HG03103 (cell line): ENCODE data around the gene ASPHD2.
"Not testable (repeated sequence)": the region's sequence is repeated elsewhere in the genome, so short reads cannot be mapped to it uniquely, and the experiment has no call there.

Experiments
- ATAC-seq: cut with Tn5 transposase; IDR thresholded peaks from one replicate; pipeline ENCODE4 v1.9.1; 2021; ENCODE audit warnings: low read depth; ENCODE audit not compliant: unreplicated experiment

ASPHD2 gene

GRCh38 chr22:26414347-26414746 lies 14.7 kb upstream of the ASPHD2 start:
- no peak for ATAC-seq

GRCh38 chr22:26416256-26416655 lies 12.8 kb upstream of the ASPHD2 start:
- no peak for ATAC-seq

GRCh38 chr22:26416670-26417276 lies 12.3 kb upstream of the ASPHD2 start:
- ATAC-seq, result no peak

GRCh38 chr22:26417406-26417805 lies 11.7 kb upstream of the ASPHD2 start:
- ATAC-seq, result no peak

GRCh38 chr22:26418620-26419019 lies 10.4 kb upstream of the ASPHD2 start:
- ATAC-seq, result no peak

GRCh38 chr22:26426924-26427323 lies 2.1 kb upstream of the ASPHD2 start:
- no peak for ATAC-seq

GRCh38 chr22:26429458-26430286 lies 612 bp downstream of the ASPHD2 start:
- ATAC-seq, result no peak

DNA sequence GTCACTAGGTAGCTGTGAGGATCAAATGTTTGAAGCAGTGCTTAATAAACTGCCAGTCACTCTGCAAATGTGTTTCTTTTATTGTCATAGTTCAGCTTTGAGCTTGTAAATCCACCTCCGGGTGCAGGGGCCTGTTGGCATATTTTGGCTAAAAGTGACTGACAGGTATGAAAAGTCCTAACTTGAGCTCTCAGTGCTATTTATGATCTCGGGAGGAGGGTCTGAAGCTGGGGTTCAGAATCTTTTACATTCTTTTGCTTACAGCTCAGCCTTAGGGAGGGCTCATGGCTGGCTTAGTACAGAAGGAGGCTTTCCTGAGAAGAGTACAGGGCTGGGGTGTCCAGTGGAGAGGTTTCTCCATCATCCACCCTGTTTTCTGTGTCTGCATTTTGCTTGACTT lies 1.5 kb downstream of the ASPHD2 start:
- ATAC-seq, result no peak

DNA sequence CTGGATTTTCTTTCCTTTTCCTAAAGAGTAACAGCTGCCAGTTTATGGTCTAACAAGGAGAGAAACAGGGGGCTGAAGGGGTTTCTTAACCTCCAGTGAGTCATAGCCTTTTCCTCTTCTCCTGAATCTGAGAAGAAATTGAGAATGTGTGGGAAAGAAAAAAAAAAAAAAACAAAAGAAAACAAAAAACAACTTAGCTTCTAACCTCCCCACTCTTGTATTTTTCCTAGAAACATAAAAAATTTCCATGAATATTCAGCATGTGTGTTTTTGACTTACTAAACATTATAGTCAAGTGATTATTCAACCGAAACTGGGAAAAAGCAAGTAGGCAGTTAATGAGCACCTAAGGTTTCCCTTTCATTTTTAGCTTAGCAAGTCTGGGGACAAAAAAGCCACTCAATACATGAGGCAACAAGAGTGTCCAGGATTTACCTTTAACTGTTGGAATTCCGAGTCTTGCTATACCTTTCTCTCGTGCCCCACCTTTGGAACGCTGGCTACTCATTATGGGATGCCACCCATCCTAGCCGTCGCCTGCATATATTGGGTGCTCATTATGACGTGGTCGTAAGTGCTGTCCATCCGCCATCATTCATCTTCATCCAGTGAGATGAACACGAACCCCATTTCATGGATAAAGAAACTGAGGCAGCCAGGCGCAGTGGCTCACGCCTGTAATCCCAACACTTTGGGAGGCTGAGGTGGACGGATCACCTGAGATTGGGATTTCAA lies 2.4 kb downstream of the ASPHD2 start:
- no peak for ATAC-seq

GRCh38 chr22:26432619-26433311 lies 3.7 kb downstream of the ASPHD2 start:
- no peak for ATAC-seq

DNA sequence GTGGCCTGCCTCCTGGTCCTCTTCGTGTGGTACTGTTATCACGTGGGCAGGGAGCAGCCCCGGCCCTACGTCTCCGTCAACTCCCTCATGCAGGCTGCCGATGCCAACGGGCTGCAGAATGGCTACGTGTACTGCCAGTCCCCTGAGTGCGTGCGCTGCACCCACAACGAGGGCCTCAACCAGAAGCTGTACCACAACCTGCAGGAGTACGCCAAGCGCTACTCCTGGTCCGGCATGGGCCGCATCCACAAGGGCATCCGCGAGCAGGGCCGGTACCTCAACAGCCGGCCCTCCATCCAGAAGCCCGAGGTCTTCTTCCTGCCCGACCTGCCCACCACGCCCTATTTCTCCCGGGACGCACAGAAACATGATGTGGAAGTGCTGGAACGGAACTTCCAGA lies 4.7 kb downstream of the ASPHD2 start:
- no peak for ATAC-seq

GRCh38 chr22:26435327-26436093 lies 6.5 kb downstream of the ASPHD2 start:
- no peak for ATAC-seq

- ATAC-seq, result no peak
Measured at GRCh38 chr22:26436903-26437515, 7.9 kb downstream of the ASPHD2 start.

DNA sequence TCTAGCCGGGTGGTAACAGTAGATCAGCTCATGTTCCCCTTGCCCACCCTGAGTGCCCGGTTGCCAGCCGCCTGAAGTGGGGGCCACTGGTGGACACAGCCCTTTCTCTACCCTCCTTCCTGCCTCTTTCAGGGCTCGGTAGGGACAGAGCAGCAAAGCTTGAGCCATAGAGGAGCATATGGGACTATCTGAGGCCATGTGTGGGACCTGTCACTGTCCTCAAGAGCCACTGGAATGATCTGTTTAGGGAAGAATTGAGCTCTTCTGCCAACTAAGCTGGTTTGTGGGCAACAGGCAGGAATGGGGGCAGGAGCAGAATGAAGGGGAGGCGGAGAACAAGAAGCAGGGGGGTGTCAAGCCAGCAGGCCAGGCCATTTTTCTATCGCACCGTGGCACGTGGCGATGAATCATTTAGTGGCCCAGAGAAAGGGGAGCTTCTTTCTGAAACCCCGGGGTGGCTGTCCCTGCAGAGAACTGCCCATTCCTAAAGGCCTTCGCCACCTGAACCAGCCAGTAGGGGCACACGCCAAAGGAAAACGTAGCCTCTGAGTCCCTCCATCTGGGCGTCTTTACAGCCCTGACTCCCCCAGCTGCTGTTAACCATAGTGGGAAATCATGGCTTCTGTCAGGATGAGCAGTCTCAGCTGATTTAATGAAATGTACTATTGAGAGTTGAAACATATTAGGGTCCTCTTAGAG lies 8.8 kb downstream of the ASPHD2 start:
- ATAC-seq, result no peak

GRCh38 chr22:26438776-26439175 lies 9.7 kb downstream of the ASPHD2 start:
- ATAC-seq, result not testable (repeated sequence)

- no peak for ATAC-seq
Measured at GRCh38 chr22:26439559-26439958, 10.5 kb downstream of the ASPHD2 start.

DNA sequence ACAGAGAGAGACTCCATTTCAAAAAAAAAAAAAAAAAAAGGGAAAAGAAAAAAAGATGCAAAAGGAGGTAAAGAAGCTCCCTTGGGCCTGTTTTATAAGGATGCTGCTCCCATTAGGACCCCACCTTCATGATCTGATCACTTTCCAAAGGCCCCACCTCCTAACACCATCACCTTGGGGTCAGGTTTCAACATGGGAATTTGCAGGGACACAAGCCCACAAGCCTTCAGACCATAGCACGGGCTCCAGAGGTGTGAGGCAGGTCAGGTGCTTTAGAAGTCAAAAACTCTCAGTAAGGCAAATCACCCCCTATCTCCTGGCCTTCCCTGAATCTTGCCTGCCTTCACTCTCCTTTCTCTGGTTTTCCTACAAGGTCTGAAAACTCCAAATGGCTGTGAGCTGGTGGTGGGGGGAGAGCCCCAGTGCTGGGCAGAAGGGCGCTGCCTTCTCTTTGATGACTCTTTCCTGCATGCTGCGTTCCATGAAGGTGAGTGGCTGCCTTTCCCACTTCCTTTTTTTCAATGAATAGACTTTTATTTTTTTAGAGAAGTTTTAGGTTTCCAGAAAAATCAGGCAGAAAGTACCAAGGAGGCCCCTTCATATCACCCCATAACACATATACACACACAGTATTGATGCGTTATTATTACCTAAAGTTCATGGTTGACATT lies 13.2 kb downstream of the ASPHD2 start:
- ATAC-seq, result no peak

DNA sequence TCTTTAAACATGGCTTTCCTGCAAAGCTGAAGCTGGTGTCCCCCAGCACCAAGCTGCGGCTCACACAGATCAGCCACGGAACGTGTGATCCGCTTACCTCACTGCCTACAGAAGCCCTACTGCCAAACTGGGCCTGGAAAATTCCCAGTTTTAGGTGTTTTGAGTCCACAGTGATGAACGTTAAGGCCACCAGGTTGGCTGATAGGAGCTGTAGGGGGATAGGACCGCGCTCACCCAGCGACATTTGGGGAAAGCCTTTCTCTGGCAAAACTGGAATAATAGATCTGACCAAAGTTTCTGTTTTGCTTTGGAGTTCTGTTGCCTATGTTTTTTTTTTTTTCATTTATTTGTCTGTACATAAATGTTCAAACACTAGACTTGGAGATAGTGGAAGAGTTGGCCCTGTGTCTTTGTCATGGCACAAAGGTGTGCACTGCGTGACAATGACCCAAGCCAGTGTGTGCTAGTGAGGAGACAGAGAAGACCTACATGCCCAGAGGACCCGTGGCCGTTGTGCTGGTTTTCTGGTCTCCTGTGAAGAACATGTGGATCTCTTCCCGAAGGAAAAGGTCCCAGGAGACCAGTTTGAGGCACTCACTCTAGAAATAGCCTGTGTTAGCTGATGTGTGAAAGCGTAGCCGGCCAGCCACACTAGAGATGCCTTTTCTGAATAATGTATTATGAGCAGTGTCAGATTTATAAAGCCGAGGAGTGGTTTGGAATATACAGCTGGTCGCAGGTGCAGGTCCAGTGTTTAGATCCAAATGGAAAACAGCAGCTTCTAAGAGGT lies 15.0 kb downstream of the ASPHD2 start:
- no peak for ATAC-seq
